Measurements from ENCODE around the gene CASP8. TPM values are rescaled to one million over a fixed set of nuclear protein-coding genes. Genes with fewer than 3 reads are reported as not detected.
"Not testable (repeated sequence)": the region's sequence is repeated elsewhere in the genome, so short reads cannot be mapped to it uniquely, and the experiment has no call there.

Gene CASP8
- total RNA-seq, 1 donor from 2014 or later: 14.4 TPM

GRCh38 chr2:201298462-201299052 lies 38.2 kb downstream of the CASP8 start:
- Mint-ChIP-seq H3K4me1 (ENCODE audit: low read depth, unreplicated experiment) (no peaks in the 10 kb centered on the region), H3K4me3 (ENCODE audit: unreplicated experiment) (no peak overlapping the region), H3K36me3 (ENCODE audit: low read depth, unreplicated experiment) (peaks cover 23% of the 10 kb centered on the region), H3K9me3 (ENCODE audit: unreplicated experiment) (peaks cover 17% of the 10 kb centered on the region), H3K27me3 (ENCODE audit: low read depth, unreplicated experiment) (no peaks in the 10 kb centered on the region), H3K27ac (ENCODE audit: unreplicated experiment) (no peak overlapping the region)
- H3K79me2 ChIP-seq (ENCODE audit: insufficient read depth, low read length): no peaks in the 10 kb centered on the region
- H3K4me1 ChIP-seq (ENCODE audit: insufficient read depth, low read length): no peaks in the 10 kb centered on the region
- H4K20me1 ChIP-seq (ENCODE audit: insufficient read depth, low read length): no peaks in the 10 kb centered on the region
- no peaks in the 10 kb centered on the region for H3K9me3 ChIP-seq (ENCODE audit: insufficient read depth, low read depth, low read length)
- H3K9ac ChIP-seq (ENCODE audit: low read length): no peak overlapping the region
- H3K36me3 ChIP-seq (ENCODE audit: insufficient read depth, low read length): no peaks in the 10 kb centered on the region
- H3K4me3 ChIP-seq (ENCODE audit: insufficient read depth, low read depth, low read length): no peak overlapping the region
- TF ChIP-seq EZH2 (IDR thresholded peaks at IDR 0.05; ENCODE audit: insufficient read depth, low read length) (no peak), CTCF (IDR thresholded peaks at IDR 0.05; ENCODE audit: insufficient read depth, low read depth, low read length) (no peak)
- H3K4me2 ChIP-seq (ENCODE audit: low read length): no peak overlapping the region
- H3K27ac ChIP-seq (ENCODE audit: low read depth, low read length): no peak overlapping the region
- FAIRE-seq: no peak
- no peak overlapping the region for H2AFZ ChIP-seq (ENCODE audit: low read depth, low read length)
- peak; percentile 23 for DNase-seq (ENCODE audit: low read depth)
- H3K27me3 ChIP-seq (ENCODE audit: insufficient read depth, low read length): no peaks in the 10 kb centered on the region

- not testable (repeated sequence) for H3K9ac ChIP-seq (ENCODE audit: low read length); H3K27ac Mint-ChIP-seq (ENCODE audit: unreplicated experiment); H2AFZ ChIP-seq (ENCODE audit: low read depth, low read length); H3K4me1 ChIP-seq (ENCODE audit: insufficient read depth, low read length); DNase-seq (ENCODE audit: low read depth); H4K20me1 ChIP-seq (ENCODE audit: insufficient read depth, low read length); FAIRE-seq; H3K4me1 Mint-ChIP-seq (ENCODE audit: low read depth, unreplicated experiment); H3K27me3 ChIP-seq (ENCODE audit: insufficient read depth, low read length); H3K4me2 ChIP-seq (ENCODE audit: low read length); H3K27me3 Mint-ChIP-seq (ENCODE audit: low read depth, unreplicated experiment); H3K4me3 Mint-ChIP-seq (ENCODE audit: unreplicated experiment); H3K27ac ChIP-seq (ENCODE audit: low read depth, low read length); H3K36me3 ChIP-seq (ENCODE audit: insufficient read depth, low read length); H3K4me3 ChIP-seq (ENCODE audit: insufficient read depth, low read depth, low read length); H3K79me2 ChIP-seq (ENCODE audit: insufficient read depth, low read length); H3K9me3 ChIP-seq (ENCODE audit: insufficient read depth, low read depth, low read length)
- Mint-ChIP-seq H3K36me3 (ENCODE audit: low read depth, unreplicated experiment) (peaks cover 24% of the 10 kb centered on the region), H3K9me3 (ENCODE audit: unreplicated experiment) (peaks cover 25% of the 10 kb centered on the region)
Observed at GRCh38 chr2:201299929-201300328, 39.6 kb downstream of the CASP8 start.

- Mint-ChIP-seq H3K4me1 (ENCODE audit: low read depth, unreplicated experiment) (no peaks in the 10 kb centered on the region), H3K4me3 (ENCODE audit: unreplicated experiment) (no peak overlapping the region), H3K36me3 (ENCODE audit: low read depth, unreplicated experiment) (peaks cover 41% of the 10 kb centered on the region), H3K9me3 (ENCODE audit: unreplicated experiment) (peaks cover 25% of the 10 kb centered on the region), H3K27ac (ENCODE audit: unreplicated experiment) (no peak overlapping the region), H3K27me3 (ENCODE audit: low read depth, unreplicated experiment) (peaks cover 2% of the 10 kb centered on the region)
- no peak overlapping the region for H3K9ac ChIP-seq (ENCODE audit: low read length)
- H3K36me3 ChIP-seq (ENCODE audit: insufficient read depth, low read length): no peaks in the 10 kb centered on the region
- H3K4me1 ChIP-seq (ENCODE audit: insufficient read depth, low read length): no peaks in the 10 kb centered on the region
- H3K79me2 ChIP-seq (ENCODE audit: insufficient read depth, low read length): no peaks in the 10 kb centered on the region
- no peaks in the 10 kb centered on the region for H3K27me3 ChIP-seq (ENCODE audit: insufficient read depth, low read length)
- no peak overlapping the region for H3K4me2 ChIP-seq (ENCODE audit: low read length)
- TF ChIP-seq EZH2 (IDR thresholded peaks at IDR 0.05; ENCODE audit: insufficient read depth, low read length) (no peak), CTCF (IDR thresholded peaks at IDR 0.05; ENCODE audit: insufficient read depth, low read depth, low read length) (no peak)
- no peak overlapping the region for H3K27ac ChIP-seq (ENCODE audit: low read depth, low read length)
- H3K4me3 ChIP-seq (ENCODE audit: insufficient read depth, low read depth, low read length): no peak overlapping the region
- no peaks in the 10 kb centered on the region for H3K9me3 ChIP-seq (ENCODE audit: insufficient read depth, low read depth, low read length)
- DNase-seq (ENCODE audit: low read depth): no peak
- H2AFZ ChIP-seq (ENCODE audit: low read depth, low read length): no peak overlapping the region
- FAIRE-seq: no peak
- no peaks in the 10 kb centered on the region for H4K20me1 ChIP-seq (ENCODE audit: insufficient read depth, low read length)
Observed at GRCh38 chr2:201307876-201308275, 47.5 kb downstream of the CASP8 start.

Measured in astrocyte (in vitro differentiated cells and primary cell).